Suprapubic skin (tissue), 4 donors: ENCODE data around the gene EXD3. TPM values are rescaled to one million over a fixed set of nuclear protein-coding genes. Genes with fewer than 3 reads are reported as not detected.
"Not testable (repeated sequence)": the region's sequence is repeated elsewhere in the genome, so short reads cannot be mapped to it uniquely, and the experiment has no call there.

Source experiments
- DNase-seq, 2 donors: peaks; one replicate each; pipeline ENCODE4 v3.0.0-alpha.2; 2019; ENCODE audit warnings: low spot score in 2 of 2
- H3K27ac ChIP-seq: fragments of 200-600 bp; sonication (generic); one replicate; pipeline ENCODE4 v1.5.1; 2019
- H3K27me3 ChIP-seq: fragments of 200-600 bp; sonication (generic); one replicate; pipeline ENCODE4 v1.5.1; 2019
- H3K36me3 ChIP-seq: fragments of 200-600 bp; sonication (generic); one replicate; pipeline ENCODE4 v1.5.1; 2019
- H3K4me1 ChIP-seq: fragments of 200-600 bp; sonication (generic); one replicate; pipeline ENCODE4 v1.5.1; 2019
- H3K4me3 ChIP-seq: fragments of 200-600 bp; sonication (generic); one replicate; pipeline ENCODE4 v1.5.1; 2019; ENCODE audit warnings: mild to moderate bottlenecking
- H3K9me3 ChIP-seq: fragments of 200-600 bp; sonication (generic); one replicate; pipeline ENCODE4 v1.5.1; 2019
- CTCF ChIP-seq, 2 donors: fragments of 200-600 bp in 1 of 2; fragments of 450-650 bp in 1 of 2; sonication (generic) in 1 of 2; IDR thresholded peaks; one replicate each; pipeline ENCODE4 v1.5.1; 2016 to 2019; ENCODE audit warnings: antibody characterized with exemption in 2 of 2, mild to moderate bottlenecking in 1 of 2, moderate library complexity in 1 of 2
- EP300 ChIP-seq: sonication (generic); formaldehyde crosslinking; IDR thresholded peaks from one replicate; pipeline ENCODE4 v1.6.1; 2017; ENCODE audit warnings: antibody characterized with exemption
- POLR2A ChIP-seq, 2 donors: fragments of 450-650 bp; IDR thresholded peaks; one replicate each; pipeline ENCODE4 v1.6.1; 2017; ENCODE audit warnings: antibody characterized with exemption in 2 of 2, mild to moderate bottlenecking in 2 of 2, moderate library complexity in 2 of 2
- POLR2AphosphoS5 ChIP-seq, 3 donors: sonication (generic); formaldehyde crosslinking; IDR thresholded peaks; one replicate each; pipeline ENCODE4 v1.6.1; 2017; ENCODE audit warnings: antibody characterized with exemption in 3 of 3
- WGBS: methylation state at CpG from one replicate; pipeline ENCODE4 v1.1.5; 2018; 5-methylcytosine and 5-hydroxymethylcytosine counted together
- total RNA-seq, 4 donors: library from RNA; depleted of rRNA; stranded (reverse); fragments of >200 nt; gene quantifications; one replicate each; pipeline ENCODE4 v1.1.0, GENCODE V29; 2016

The EXD3 gene
- total RNA-seq, 4 donors from 2014 or later: 7.3 to 54.0 (median 16.4) TPM

DNA sequence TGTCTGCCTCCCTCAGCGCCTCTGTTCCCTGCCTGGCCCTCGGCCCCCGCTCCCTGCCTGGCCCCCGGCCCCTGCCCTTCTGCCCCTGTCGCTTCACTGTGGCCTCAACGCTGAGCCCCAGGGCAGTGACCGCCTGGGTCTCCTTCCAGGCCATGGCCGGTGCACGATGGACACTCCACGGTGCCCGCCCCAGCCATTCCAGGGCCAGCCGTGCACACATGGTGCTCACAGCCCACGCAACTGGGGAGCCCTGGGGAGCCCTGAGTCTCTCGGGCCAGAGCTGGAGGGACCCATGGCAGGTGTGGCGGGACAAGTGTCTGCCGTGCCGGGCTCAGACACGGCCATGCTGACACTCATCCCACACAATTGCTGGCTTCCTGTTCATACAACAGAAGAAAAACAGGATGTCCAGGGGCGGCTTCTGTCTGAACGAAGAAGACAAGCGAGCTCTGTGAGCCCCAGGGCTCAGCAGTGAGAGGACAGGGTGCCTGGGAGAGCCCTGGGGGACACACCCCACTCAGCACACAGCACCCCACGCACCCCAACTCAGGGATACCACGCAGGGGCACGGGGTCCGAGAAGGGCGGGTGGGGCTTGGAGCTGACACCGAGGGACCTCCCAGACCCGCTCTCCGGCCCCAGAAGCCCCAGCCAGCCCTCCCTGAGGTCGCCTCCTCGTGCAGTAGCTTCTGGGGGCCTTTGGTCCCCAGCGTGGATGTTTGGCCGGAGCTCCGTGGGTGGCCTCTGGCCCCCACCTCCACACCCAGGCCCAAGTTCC, 35.7 kb downstream of the EXD3 start:
- H3K27me3 ChIP-seq: no peaks in the 10 kb centered on the region
- peaks cover 17% of the 10 kb centered on the region for H3K36me3 ChIP-seq
- peaks cover 5% of the 10 kb centered on the region for H3K4me1 ChIP-seq
- TF ChIP-seq POLR2A (IDR thresholded peaks at IDR 0.05) (no peak), EP300 (no peak), CTCF (IDR thresholded peaks at IDR 0.05) (no peak), POLR2AphosphoS5 (IDR thresholded peaks at IDR 0.05) (no peak)
- no peak overlapping the region for H3K4me3 ChIP-seq
- WGBS: 75% methylated on average over 21 of the region's 34 CpGs
- no peak for DNase-seq
- H3K9me3 ChIP-seq: no peaks in the 10 kb centered on the region
- H3K27ac ChIP-seq: no peak overlapping the region

DNA sequence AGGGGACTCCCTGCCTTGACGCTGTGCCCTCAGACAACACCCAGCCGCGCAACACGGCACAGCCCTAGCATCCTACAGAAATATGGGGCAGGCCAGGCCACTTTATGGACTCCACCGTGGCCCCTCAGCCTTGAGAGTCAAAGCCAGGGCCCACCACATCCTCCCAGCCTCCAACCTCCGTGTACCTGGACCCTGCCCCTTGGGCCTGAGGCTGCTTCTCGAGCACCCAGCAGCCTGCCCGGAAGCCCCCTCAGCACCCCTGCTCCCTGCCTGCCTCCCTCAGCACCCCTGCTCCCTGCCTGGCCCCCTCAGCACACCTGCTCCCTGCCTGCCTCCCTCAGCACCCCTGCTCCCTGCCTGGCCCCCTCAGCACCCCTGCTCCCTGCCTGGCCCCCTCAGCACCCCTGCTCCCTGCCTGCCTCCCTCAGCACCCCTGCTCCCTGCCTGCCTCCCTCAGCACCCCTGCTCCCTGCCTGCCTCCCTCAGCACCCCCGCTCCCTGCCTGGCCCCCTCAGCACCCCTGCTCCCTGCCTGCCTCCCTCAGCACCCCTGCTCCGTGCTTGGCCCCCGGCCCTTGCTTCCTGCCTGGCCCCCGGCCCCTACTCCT, 36.4 kb downstream of the EXD3 start:
- H3K27ac ChIP-seq, DNase-seq, H3K36me3 ChIP-seq, H3K27me3 ChIP-seq, H3K4me3 ChIP-seq, H3K4me1 ChIP-seq, H3K9me3 ChIP-seq: not testable (repeated sequence)
- WGBS: 78% methylated on average over 12 of the region's 12 CpGs

DNA sequence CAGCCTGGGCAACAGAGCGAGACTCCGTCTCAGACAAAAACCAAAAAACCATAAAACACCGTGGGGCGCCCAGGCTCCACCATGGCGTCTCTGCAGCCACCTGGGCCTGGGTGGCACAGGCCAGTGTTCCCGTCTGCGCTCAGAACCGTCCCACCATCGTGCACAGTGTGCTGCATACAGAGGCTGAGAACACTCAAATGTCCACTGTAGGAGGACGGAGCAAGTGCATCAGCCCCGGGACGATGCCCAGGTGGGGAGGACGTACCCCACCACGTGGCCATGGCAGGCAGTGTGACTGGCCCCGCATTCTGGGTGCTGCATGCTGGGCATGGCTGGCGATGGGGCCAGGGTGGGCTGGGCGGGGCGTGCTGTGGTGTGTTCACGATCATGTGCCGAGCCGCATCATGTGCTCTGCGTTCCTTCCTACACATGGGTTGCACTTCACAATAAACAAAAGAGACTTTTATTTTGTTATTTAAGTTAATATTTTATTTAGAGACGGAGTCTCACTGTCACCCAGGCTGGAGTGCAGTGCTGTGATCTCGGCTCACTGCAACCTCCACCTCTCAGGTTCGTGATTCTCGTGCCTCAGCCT, 37.8 kb downstream of the EXD3 start:
- H3K27ac ChIP-seq: no peak overlapping the region
- no peak for TF ChIP-seq POLR2AphosphoS5 (IDR thresholded peaks at IDR 0.05)
- TF ChIP-seq EP300: no peak
- TF ChIP-seq POLR2A (IDR thresholded peaks at IDR 0.05): no peak
- no peak for TF ChIP-seq CTCF (IDR thresholded peaks at IDR 0.05)

DNA sequence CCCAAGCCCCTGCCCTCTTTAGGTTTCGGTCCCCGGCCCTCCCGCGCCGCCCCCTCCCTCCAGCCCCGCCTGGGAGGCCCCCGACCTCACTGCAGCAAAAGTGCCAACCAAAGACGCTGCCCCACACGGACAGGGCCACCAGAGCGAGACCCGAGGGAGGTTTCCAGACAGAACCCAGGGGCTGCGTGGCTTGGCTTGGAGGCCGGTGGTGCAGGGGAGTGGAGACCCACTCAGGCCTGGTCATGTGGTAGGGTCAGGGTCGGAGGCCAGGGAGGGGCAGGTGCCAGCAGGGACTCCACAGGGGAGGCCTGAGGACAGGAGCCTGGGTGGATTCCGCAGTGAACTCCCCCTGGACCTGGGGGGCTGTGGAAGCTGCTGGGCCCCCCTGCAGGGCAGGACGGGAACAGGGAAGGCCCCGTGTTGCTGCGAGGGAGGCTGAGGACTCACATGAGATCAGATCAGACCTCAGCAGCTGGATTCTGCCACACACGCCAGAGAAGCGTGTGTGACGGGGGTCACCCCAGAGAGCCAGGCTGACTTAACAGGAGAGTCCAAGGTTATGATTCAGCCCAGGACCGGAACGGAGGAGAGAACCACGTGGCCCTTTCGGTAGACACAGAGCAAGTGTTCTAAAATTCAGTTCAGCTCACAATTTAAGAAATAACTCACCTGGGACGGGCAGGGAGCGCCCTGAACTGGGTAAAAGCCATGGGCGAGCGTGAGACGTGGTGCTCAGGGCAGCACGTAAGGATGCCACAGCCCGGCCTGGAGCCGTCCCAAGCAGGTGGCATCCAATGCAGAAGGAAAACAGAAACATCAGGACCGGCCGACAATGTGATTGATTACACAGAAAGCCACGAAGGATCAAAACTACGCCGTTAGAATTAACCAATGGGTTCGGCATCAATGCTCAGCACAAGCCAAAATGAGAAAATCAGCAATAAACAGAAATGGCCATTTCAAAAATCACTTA, 38.9 kb downstream of the EXD3 start:
- H3K27ac ChIP-seq: no peak overlapping the region
- H3K4me3 ChIP-seq: no peak overlapping the region
- peaks cover 6% of the 10 kb centered on the region for H3K36me3 ChIP-seq
- H3K9me3 ChIP-seq: no peaks in the 10 kb centered on the region
- TF ChIP-seq POLR2A (IDR thresholded peaks at IDR 0.05) (no peak), POLR2AphosphoS5 (IDR thresholded peaks at IDR 0.05) (no peak), EP300 (no peak), CTCF (IDR thresholded peaks at IDR 0.05) (no peak)
- DNase-seq: peak; percentile 29 to 76
- H3K4me1 ChIP-seq: no peaks in the 10 kb centered on the region
- WGBS: 92% methylated on average over 38 of the region's 39 CpGs
- H3K27me3 ChIP-seq: no peaks in the 10 kb centered on the region

More for the DNA sequence above, 37.8 kb downstream of the EXD3 start:
- WGBS: 95% methylated on average over 24 of the region's 26 CpGs
- Histone ChIP-seq H3K9me3 (no peaks in the 10 kb centered on the region), H3K27me3 (no peaks in the 10 kb centered on the region), H3K36me3 (peaks cover 9% of the 10 kb centered on the region), H3K4me3 (no peak overlapping the region), H3K4me1 (no peaks in the 10 kb centered on the region)
- DNase-seq: peak; percentile 42 to 75

GRCh38 chr9:137383081-137383783, 39.7 kb downstream of the EXD3 start:
- H3K4me3 ChIP-seq: no peak overlapping the region
- H3K27me3 ChIP-seq: no peaks in the 10 kb centered on the region
- no peaks in the 10 kb centered on the region for H3K9me3 ChIP-seq
- H3K27ac ChIP-seq: no peak overlapping the region
- WGBS: 86% methylated on average over 9 of the region's 27 CpGs
- no peaks in the 10 kb centered on the region for H3K36me3 ChIP-seq
- no peaks in the 10 kb centered on the region for H3K4me1 ChIP-seq
- TF ChIP-seq CTCF (IDR thresholded peaks at IDR 0.05) (no peak), EP300 (no peak), POLR2AphosphoS5 (IDR thresholded peaks at IDR 0.05) (no peak), POLR2A (IDR thresholded peaks at IDR 0.05) (no peak)
- DNase-seq: peak; percentile 57 to 73
